ENCODE measurements around the gene WDR70.
"Not testable (repeated sequence)": the region's sequence is repeated elsewhere in the genome, so short reads cannot be mapped to it uniquely, and the experiment has no call there.

The WDR70 gene

GRCh38 chr5:37575541-37576489 lies 196.7 kb downstream of the WDR70 start:
- DNase-seq: no peak

GRCh38 chr5:37576552-37576951 lies 197.4 kb downstream of the WDR70 start:
- DNase-seq: no peak

- no peak for DNase-seq
Observed at GRCh38 chr5:37578176-37578575, 199.1 kb downstream of the WDR70 start.

- no peak for DNase-seq
Observed at GRCh38 chr5:37580106-37580505, 201.0 kb downstream of the WDR70 start.

GRCh38 chr5:37582202-37582601 lies 203.1 kb downstream of the WDR70 start:
- no peak for DNase-seq

GRCh38 chr5:37593292-37593691 lies 214.2 kb downstream of the WDR70 start:
- DNase-seq: not testable (repeated sequence)

- not testable (repeated sequence) for DNase-seq
Observed at GRCh38 chr5:37594864-37595263, 215.7 kb downstream of the WDR70 start.

- DNase-seq: no peak
Observed at GRCh38 chr5:37598733-37599132, 219.6 kb downstream of the WDR70 start.

- DNase-seq: no peak
Observed at GRCh38 chr5:37601163-37601562, 222.0 kb downstream of the WDR70 start.

- no peak for DNase-seq
Observed at GRCh38 chr5:37603072-37603471, 224.0 kb downstream of the WDR70 start.

- DNase-seq: no peak
Observed at GRCh38 chr5:37604290-37604689, 225.2 kb downstream of the WDR70 start.

GRCh38 chr5:37606148-37606547 lies 227.0 kb downstream of the WDR70 start:
- no peak for DNase-seq

- no peak for DNase-seq
Observed at GRCh38 chr5:37606632-37607248, 227.6 kb downstream of the WDR70 start.

- DNase-seq: no peak
Observed at GRCh38 chr5:37615184-37615583, 236.1 kb downstream of the WDR70 start.

- no peak for DNase-seq
Observed at GRCh38 chr5:37619353-37619752, 240.2 kb downstream of the WDR70 start.

- DNase-seq: not testable (repeated sequence)
Observed at GRCh38 chr5:37622354-37622753, 243.2 kb downstream of the WDR70 start.

- no peak for DNase-seq
Observed at GRCh38 chr5:37626266-37626665, 247.1 kb downstream of the WDR70 start.

- no peak for DNase-seq
Observed at GRCh38 chr5:37628876-37629275, 249.8 kb downstream of the WDR70 start.

GRCh38 chr5:37631939-37632338 lies 252.8 kb downstream of the WDR70 start:
- DNase-seq: no peak

GRCh38 chr5:37637165-37637845 lies 258.2 kb downstream of the WDR70 start:
- DNase-seq: no peak

- DNase-seq: no peak
Observed at GRCh38 chr5:37638897-37639296, 259.8 kb downstream of the WDR70 start.

- no peak for DNase-seq
Observed at GRCh38 chr5:37640088-37640487, 261.0 kb downstream of the WDR70 start.

- DNase-seq: no peak
Observed at GRCh38 chr5:37641933-37642332, 262.8 kb downstream of the WDR70 start.

GRCh38 chr5:37645707-37646106 lies 266.6 kb downstream of the WDR70 start:
- no peak for DNase-seq

Measured in COR-L47 (cell line).